HG02870 (cell line): ENCODE measurements around the gene ETFBKMT.
"Not testable (repeated sequence)": the region's sequence is repeated elsewhere in the genome, so short reads cannot be mapped to it uniquely, and the experiment has no call there.

Experiments
- ATAC-seq: cut with Tn5 transposase; IDR thresholded peaks from one replicate; pipeline ENCODE4 v1.9.1; 2021; ENCODE audit warnings: mild to moderate bottlenecking, moderate library complexity; ENCODE audit not compliant: unreplicated experiment

ETFBKMT gene

DNA sequence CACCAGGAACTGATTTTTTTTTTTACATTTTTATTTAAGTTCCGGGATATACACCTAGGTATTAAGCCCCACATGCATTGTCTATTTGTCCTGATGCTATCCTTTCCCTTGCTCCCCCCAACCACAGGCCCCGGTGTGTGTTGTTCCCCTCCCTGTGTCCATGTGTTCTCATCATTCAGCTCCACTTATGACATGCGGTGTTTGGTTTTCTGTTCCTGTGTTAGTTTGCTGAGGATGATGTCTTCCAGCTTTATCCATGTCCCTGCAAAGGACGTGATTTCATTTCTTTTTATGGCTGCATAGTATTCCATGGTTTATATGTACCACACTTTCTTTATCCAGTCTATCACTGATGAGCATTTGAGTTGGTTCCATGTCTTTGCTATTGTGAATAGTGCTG lies 57.5 kb downstream of the ETFBKMT start:
- ATAC-seq, result not testable (repeated sequence)

DNA sequence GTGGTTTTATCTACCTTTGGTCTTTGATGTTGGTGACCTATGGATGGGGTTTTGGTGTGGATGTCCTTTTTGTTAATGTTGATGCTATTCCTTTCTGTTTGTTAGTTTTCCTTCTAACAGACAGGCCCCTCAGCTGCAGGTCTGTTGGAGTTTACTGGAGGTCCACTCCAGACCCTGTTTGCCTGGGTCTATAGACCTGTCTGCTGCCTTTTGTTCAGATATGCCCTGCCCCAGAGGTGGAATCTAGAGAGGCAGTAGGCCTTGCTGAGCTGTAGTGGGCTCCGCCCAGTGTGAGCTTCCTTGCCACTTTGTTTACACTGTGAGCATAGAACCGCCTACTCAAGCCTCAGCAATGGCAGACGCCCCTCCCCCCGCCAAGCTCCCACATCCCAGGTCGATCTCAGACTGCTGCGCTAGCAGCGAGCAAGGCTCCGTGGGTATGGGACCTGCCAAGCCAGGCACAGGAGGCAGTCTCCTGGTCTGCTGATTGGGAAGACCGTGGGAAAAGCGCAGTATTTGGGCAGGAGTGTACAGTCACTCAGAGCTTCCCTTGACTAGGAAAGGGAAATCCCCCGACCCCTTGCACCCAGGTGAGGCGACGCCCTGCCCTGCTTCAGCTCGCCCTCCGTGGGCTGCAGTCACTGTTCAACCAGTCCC lies 59.2 kb downstream of the ETFBKMT start:
- not testable (repeated sequence) for ATAC-seq

DNA sequence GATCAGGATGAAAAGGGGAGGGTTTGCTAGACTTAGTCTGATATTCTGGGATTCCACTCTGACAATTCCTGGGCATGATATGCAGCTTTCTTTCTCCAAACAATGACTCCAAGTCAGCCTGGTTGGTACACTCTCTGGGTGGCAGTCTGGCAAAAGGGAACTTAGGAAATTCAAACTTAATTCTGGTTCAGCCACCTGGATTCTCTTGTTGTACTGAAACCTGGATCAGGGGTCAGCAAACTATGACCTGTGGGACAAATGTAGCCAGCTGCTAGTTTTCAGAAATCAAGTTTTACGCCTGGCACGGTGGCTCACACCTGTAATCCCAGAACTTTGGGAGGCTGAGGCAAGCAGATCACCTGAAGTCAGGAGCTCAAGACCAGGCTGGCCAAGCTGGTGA lies 63.1 kb downstream of the ETFBKMT start:
- no peak for ATAC-seq
